ENCODE data around the gene CHST2.

- TF ChIP-seq CTCF (IDR thresholded peaks at IDR 0.05) (no peak), EP300 (IDR thresholded peaks at IDR 0.05) (no peak), POLR2AphosphoS5 (IDR thresholded peaks at IDR 0.05) (no peak), POLR2A (IDR thresholded peaks at IDR 0.05) (no peak)
Observed at GRCh38 chr3:143166376-143166775, 46.8 kb downstream of the CHST2 start.
